HepG2 (cell line): ENCODE data around the gene QSOX2. TPM values are rescaled to one million over a fixed set of nuclear protein-coding genes. Genes with fewer than 3 reads are reported as not detected.

Source experiments
- ATAC-seq: fragments of 200-7000 bp; cut with Tn5 transposase; 3 replicates; pipeline ENCODE4 v1.9.1; 2020; ENCODE audit warnings: mild to moderate bottlenecking, moderate library complexity
- BruUV-seq: library from RNA; stranded (reverse); fragments of 400-500 nt; replicated peaks from 2 replicates; lab custom pipeline; 2021; lab: Mats Ljungman, UMichigan
- CTCF ChIA-PET: fragments of 300-600 bp; formaldehyde crosslinking; extraction: SDS; loops from one replicate; lab custom pipeline; 2021; ENCODE audit warnings: low total read pairs, inconsistent platforms, low intra/inter-chr PET ratio; lab: Yijun Ruan, JAX
- POLR2A ChIA-PET: fragments of 350-600 bp; sonication (Branson Sonifier 250); formaldehyde crosslinking; loops from one replicate; lab custom pipeline; 2020; ENCODE audit warnings: antibody characterized with exemption, inconsistent platforms; lab: Yijun Ruan, JAX
- DNase-seq: peaks from one replicate; pipeline ENCODE4 v3.0.0-alpha.2; 2015; ENCODE audit warnings: low spot score
- FAIRE-seq: peaks from 3 replicates; lab custom pipeline; 2011; peaks lifted over from hg19 to GRCh38; lab: Jason Lieb, UNC
- H2AFZ ChIP-seq: one replicate; pipeline ENCODE4 v1.6.1; 2011; ENCODE audit warnings: low read length, inconsistent platforms
- H3K27ac ChIP-seq: fragments of 300-600 bp; 3 replicates; pipeline ENCODE4 v1.8.0; 2011; ENCODE audit warnings: mixed run types, mild to moderate bottlenecking, mixed read lengths, low read length, inconsistent platforms; ENCODE audit not compliant: insufficient read depth; ENCODE audit errors: extremely low read length
- H3K27me3 ChIP-seq, 2 experiments: fragments of 200-600 bp in 1 of 2; 2 replicates in 1 of 2; 3 replicates in 1 of 2; pipeline versions ENCODE4 v1.6.0 to v1.8.0; 2011; ENCODE audit warnings: low read length in 2 of 2, mild to moderate bottlenecking in 2 of 2, moderate library complexity in 2 of 2, inconsistent platforms in 1 of 2; ENCODE audit not compliant: insufficient read depth in 2 of 2, control insufficient read depth in 1 of 2
- H3K36me3 ChIP-seq, 2 experiments: fragments of 200-600 bp in 1 of 2; replicated peaks in 1 of 2; 2 replicates in 1 of 2; 3 replicates in 1 of 2; pipeline versions ENCODE4 v1.5.1 to v1.8.0; 2011; ENCODE audit warnings: low read length in 2 of 2, inconsistent platforms in 1 of 2; ENCODE audit not compliant: insufficient read depth in 2 of 2, control insufficient read depth in 1 of 2
- H3K4me1 ChIP-seq: 2 replicates; pipeline ENCODE4 v1.5.1; 2012; ENCODE audit warnings: low read length, inconsistent platforms; ENCODE audit not compliant: insufficient read depth
- H3K4me2 ChIP-seq: 2 replicates; pipeline ENCODE4 v1.6.0; 2011; ENCODE audit warnings: low read depth, low read length, inconsistent platforms
- H3K4me3 ChIP-seq, 3 experiments: fragments of 200-600 bp in 1 of 3; sonication (generic), shearing (Covaris generic) in 1 of 3; replicated peaks in 1 of 3; 2 replicates each; pipeline ENCODE4 v1.5.1; 2011 to 2016; ENCODE audit warnings: low read length in 3 of 3, inconsistent platforms in 2 of 3, low read depth in 2 of 3, mild to moderate bottlenecking in 2 of 3, control low read depth in 1 of 3, mixed read lengths in 1 of 3; ENCODE audit not compliant: insufficient read depth in 1 of 3
- H3K79me2 ChIP-seq: one replicate; pipeline ENCODE4 v1.6.1; 2011; ENCODE audit warnings: low read length, inconsistent platforms; ENCODE audit not compliant: insufficient read depth
- H3K9ac ChIP-seq: 2 replicates; pipeline ENCODE4 v1.6.0; 2011; ENCODE audit warnings: mild to moderate bottlenecking, low read depth, low read length, inconsistent platforms; ENCODE audit not compliant: insufficient read depth
- H3K9me3 ChIP-seq: 2 replicates; pipeline ENCODE4 v1.5.1; 2012; ENCODE audit warnings: mild to moderate bottlenecking, low read length
- H4K20me1 ChIP-seq: 2 replicates; pipeline ENCODE4 v1.6.0; 2011; ENCODE audit warnings: inconsistent platforms, mild to moderate bottlenecking, low read length, moderate library complexity; ENCODE audit not compliant: insufficient read depth
- AGO2 ChIP-seq: fragments of 200-400 bp; formaldehyde crosslinking; optimal IDR thresholded peaks from 2 replicates; pipeline ENCODE3; 2017; ENCODE audit warnings: mild to moderate bottlenecking, low read depth, low read length, moderate library complexity
- CENPX ChIP-seq: sonication (generic); formaldehyde crosslinking; IDR thresholded peaks from 2 replicates; pipeline ENCODE4 v1.9.0; 2021; ENCODE audit warnings: mild to moderate bottlenecking, missing genetic modification reagents, moderate library complexity
- CHD2 ChIP-seq: IDR thresholded peaks from 2 replicates; pipeline ENCODE4 v1.6.1; 2011; ENCODE audit warnings: low read depth, low read length, improper control_type of control experiment
- HNF4A ChIP-seq: sonication (generic); formaldehyde crosslinking; IDR thresholded peaks from 2 replicates; pipeline ENCODE4 v1.4.0; 2020; ENCODE audit warnings: missing genetic modification reagents
- KLF11 ChIP-seq: IDR thresholded peaks from 2 replicates; pipeline ENCODE4 v1.6.1; 2016; ENCODE audit warnings: missing compliant biosample characterization
- KMT2B ChIP-seq: IDR thresholded peaks from 2 replicates; pipeline ENCODE4 v1.6.1; 2016; ENCODE audit warnings: missing genetic modification reagents, missing compliant biosample characterization
- ZBTB1 ChIP-seq: sonication (generic); formaldehyde crosslinking; IDR thresholded peaks from 2 replicates; pipeline ENCODE4 v1.4.0; 2020; ENCODE audit warnings: missing genetic modification reagents, borderline replicate concordance
- ZNF33B ChIP-seq: sonication (generic); formaldehyde crosslinking; IDR thresholded peaks from 2 replicates; pipeline ENCODE4 v1.5.1; 2020; ENCODE audit warnings: mild to moderate bottlenecking, missing genetic modification reagents
- ZNF501 ChIP-seq: sonication (generic); formaldehyde crosslinking; IDR thresholded peaks from 2 replicates; pipeline ENCODE4 v1.5.1; 2020; ENCODE audit warnings: mild to moderate bottlenecking, moderate library complexity, missing genetic modification reagents
- WGBS: methylation state at CpG from one replicate; pipeline ENCODE4 v1.1.6; 2017; ENCODE audit warnings: low lambda C conversion rate; 5-methylcytosine and 5-hydroxymethylcytosine counted together
- in situ Hi-C: cut with HindIII; loops from 2 replicates; pipeline ENCODE4 v1.10.0; 2017; ENCODE audit warnings: low pct_unique_long_range_greater_than_20kb; ENCODE audit not compliant: extremely low pct_ligation_motif_present
- intact Hi-C: fragments of 100-400 bp; cut with micrococcal nuclease; formaldehyde crosslinking; loops from one replicate; pipeline ENCODE4 v1.10.0; 2022; ENCODE audit not compliant: unreplicated experiment
- polyA plus RNA-seq, 8 experiments: library from polyadenylated mRNA; depleted of rRNA in 3 of 8; stranded (reverse) in 7 of 8; unstranded in 1 of 8; fragments of >200 nt; fragmentation: Illumina TruSeq in 4 of 8; extraction: Trizol in 4 of 8; gene quantifications; 2 replicates each; pipeline versions ENCODE4 v1.2.1 to v1.2.3, GENCODE V29; 2011 to 2016; ENCODE audit warnings: low read depth in 4 of 8, missing spikeins in 1 of 8, mixed read lengths in 1 of 8; ENCODE audit not compliant: insufficient read depth in 1 of 8
- total RNA-seq, 5 experiments: library from RNA; depleted of rRNA; stranded (reverse); fragments of >200 nt; fragmentation: Illumina TruSeq; extraction: Trizol; gene quantifications; 2 replicates each; pipeline ENCODE4 v1.2.3, GENCODE V29; 2016; ENCODE audit warnings: low read depth in 1 of 5
- TF ChIP-seq, protein P1 (sequence below): sonication (generic); formaldehyde crosslinking; IDR thresholded peaks from 2 replicates; pipeline ENCODE4 v1.4.0; 2020; ENCODE audit warnings: missing genetic modification reagents
- TF ChIP-seq, protein P2 (sequence below), 2 experiments: sonication (generic) in 1 of 2; formaldehyde crosslinking in 1 of 2; IDR thresholded peaks; 2 replicates each; pipeline versions ENCODE4 v1.4.0 to v1.6.1; 2018 to 2020; ENCODE audit warnings: missing genetic modification reagents in 2 of 2, borderline replicate concordance in 1 of 2, low read depth in 1 of 2, mild to moderate bottlenecking in 1 of 2, missing biosample characterization in 1 of 2
- TF ChIP-seq, protein P3 (sequence below): sonication (generic); formaldehyde crosslinking; conservative IDR thresholded peaks from 2 replicates; pipeline ENCODE4 v1.5.0; 2020; ENCODE audit warnings: missing genetic modification reagents

The QSOX2 gene
- total and polyA plus RNA-seq, 2 of the 13 experiments (the other 11 are each of a cell fraction or from before 2014, with no cell fraction given), result 27.1 to 42.1 TPM

DNA sequence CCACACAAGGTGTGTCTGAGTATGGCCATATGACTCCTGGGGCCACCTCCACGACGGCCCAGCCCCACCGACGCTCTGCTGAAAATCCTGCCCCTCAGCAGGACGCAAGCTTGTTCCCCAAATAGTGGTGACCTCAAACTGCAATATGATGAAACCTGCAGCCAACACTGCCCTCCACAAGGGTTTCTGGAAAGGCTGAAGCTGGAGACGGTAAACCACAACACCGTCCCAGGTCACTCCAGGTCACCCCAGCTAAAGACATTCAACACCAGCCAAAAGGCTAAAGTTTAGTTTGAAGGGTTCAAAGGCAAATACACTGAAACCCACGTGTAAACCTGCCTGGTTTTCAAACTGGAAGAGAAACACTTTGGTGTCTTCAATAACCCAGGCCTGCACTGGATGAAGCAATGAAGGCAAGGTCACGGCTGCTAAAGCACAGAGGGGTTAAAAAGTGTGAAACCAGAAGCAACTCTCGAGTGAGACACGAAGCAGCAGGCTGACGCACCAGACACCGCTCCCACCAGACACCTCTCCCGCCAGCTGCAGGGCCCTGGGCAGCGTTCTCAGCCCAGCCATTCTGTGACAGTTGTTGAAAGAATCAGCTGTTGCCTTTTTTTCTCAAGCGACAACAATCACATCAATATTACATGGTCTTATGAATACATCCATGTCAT, 38.9 kb downstream of the QSOX2 start:
- no peak overlapping the region for H3K9ac ChIP-seq
- DNase-seq (no peak), ATAC-seq (no peak), FAIRE-seq (peak; percentile 65)
- no peak overlapping the region for H3K27ac ChIP-seq
- TF ChIP-seq HNF4A, result peak; percentile 22; the same call in 1 of the 2 replicates
- TF ChIP-seq ZNF501, result no peak
- TF ChIP-seq, protein P1, sequence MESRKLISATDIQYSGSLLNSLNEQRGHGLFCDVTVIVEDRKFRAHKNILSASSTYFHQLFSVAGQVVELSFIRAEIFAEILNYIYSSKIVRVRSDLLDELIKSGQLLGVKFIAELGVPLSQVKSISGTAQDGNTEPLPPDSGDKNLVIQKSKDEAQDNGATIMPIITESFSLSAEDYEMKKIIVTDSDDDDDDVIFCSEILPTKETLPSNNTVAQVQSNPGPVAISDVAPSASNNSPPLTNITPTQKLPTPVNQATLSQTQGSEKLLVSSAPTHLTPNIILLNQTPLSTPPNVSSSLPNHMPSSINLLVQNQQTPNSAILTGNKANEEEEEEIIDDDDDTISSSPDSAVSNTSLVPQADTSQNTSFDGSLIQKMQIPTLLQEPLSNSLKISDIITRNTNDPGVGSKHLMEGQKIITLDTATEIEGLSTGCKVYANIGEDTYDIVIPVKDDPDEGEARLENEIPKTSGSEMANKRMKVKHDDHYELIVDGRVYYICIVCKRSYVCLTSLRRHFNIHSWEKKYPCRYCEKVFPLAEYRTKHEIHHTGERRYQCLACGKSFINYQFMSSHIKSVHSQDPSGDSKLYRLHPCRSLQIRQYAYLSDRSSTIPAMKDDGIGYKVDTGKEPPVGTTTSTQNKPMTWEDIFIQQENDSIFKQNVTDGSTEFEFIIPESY (CRISPR knock-in tag), result peak; percentile 16; the same call in 1 of the 2 replicates
- H3K4me3 ChIP-seq, result no peak overlapping the region
- WGBS, result 72% methylated on average over 16 of the region's 16 CpGs
- no peak overlapping the region for H3K4me2 ChIP-seq
- H3K36me3 ChIP-seq, result peaks cover 12 to 28% of the 10 kb centered on the region in 2 experiments; a peak in 4 of 5 replicates
- no peak overlapping the region for H2AFZ ChIP-seq
- ChIA-PET CTCF (no interaction called here), POLR2A (interaction anchor here (0.9 kb wide), 1 partner anchor 38 kb away, joined by 3 read pairs; no protein-coding TSS in a partner anchor)
- H3K4me1 ChIP-seq, result peaks cover 12% of the 10 kb centered on the region
- peaks cover 5 to 22% of the 10 kb centered on the region in 2 experiments; a peak in 4 of 5 replicates for H3K27me3 ChIP-seq
- H3K9me3 ChIP-seq, result no peaks in the 10 kb centered on the region
- peaks cover 31% of the 10 kb centered on the region; the same call in 1 of the 2 replicates for H4K20me1 ChIP-seq
- intact Hi-C loops (no loop called here), in situ Hi-C loops (no loop called here)
- H3K79me2 ChIP-seq, result no peaks in the 10 kb centered on the region
- TSS peak; percentile 54 for BruUV-seq

DNA sequence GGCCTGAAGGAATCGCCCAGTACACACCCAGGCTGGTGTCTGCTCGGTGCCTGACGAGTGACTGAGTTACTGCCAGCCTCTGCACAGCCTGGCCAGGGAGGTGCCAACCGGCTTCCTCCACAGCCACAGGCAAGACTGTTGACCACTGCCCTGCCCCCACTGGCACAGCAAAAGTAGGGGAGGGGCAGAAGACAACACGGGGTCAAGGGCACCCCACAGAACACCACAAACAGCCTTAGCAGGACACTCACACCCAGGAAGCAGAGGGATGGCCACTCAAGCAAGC, 40.0 kb downstream of the QSOX2 start:
- 100% methylated on average over 1 of the region's 5 CpGs for WGBS
- POLR2A ChIA-PET, result no interaction called here
- Histone ChIP-seq H3K27me3 (peaks cover 7 to 32% of the 10 kb centered on the region in 2 experiments; a peak in 4 of 5 replicates), H3K9ac (no peak overlapping the region), H4K20me1 (peaks cover 38% of the 10 kb centered on the region; the same call in 1 of the 2 replicates), H3K36me3 (peaks cover 7 to 17% of the 10 kb centered on the region in 2 experiments; a peak in 4 of 5 replicates), H3K4me1 (peaks cover 12% of the 10 kb centered on the region), H3K9me3 (no peaks in the 10 kb centered on the region), H3K4me3 (no peak overlapping the region), H3K79me2 (no peaks in the 10 kb centered on the region), H3K4me2 (no peak overlapping the region), H2AFZ (no peak overlapping the region), H3K27ac (no peak overlapping the region)
- FAIRE-seq, result no peak
- no TSS peak for BruUV-seq
- in situ Hi-C loops (no loop called here), intact Hi-C loops (no loop called here)
- CTCF ChIA-PET, result no interaction called here
- no peak for DNase-seq
- ATAC-seq, result no peak
- TF ChIP-seq, protein P2, sequence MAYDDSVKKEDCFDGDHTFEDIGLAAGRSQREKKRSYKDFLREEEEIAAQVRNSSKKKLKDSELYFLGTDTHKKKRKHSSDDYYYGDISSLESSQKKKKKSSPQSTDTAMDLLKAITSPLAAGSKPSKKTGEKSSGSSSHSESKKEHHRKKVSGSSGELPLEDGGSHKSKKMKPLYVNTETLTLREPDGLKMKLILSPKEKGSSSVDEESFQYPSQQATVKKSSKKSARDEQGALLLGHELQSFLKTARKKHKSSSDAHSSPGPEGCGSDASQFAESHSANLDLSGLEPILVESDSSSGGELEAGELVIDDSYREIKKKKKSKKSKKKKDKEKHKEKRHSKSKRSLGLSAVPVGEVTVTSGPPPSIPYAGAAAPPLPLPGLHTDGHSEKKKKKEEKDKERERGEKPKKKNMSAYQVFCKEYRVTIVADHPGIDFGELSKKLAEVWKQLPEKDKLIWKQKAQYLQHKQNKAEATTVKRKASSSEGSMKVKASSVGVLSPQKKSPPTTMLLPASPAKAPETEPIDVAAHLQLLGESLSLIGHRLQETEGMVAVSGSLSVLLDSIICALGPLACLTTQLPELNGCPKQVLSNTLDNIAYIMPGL (CRISPR knock-in tag; IDR thresholded peaks at IDR 0.05; ENCODE audit: borderline replicate concordance in 1 of 2, low read depth in 1 of 2), result no peak
- no peak for TF ChIP-seq ZBTB1 (CRISPR knock-in tag)
- no peak for TF ChIP-seq CENPX (CRISPR knock-in tag)
- TF ChIP-seq, protein P3, sequence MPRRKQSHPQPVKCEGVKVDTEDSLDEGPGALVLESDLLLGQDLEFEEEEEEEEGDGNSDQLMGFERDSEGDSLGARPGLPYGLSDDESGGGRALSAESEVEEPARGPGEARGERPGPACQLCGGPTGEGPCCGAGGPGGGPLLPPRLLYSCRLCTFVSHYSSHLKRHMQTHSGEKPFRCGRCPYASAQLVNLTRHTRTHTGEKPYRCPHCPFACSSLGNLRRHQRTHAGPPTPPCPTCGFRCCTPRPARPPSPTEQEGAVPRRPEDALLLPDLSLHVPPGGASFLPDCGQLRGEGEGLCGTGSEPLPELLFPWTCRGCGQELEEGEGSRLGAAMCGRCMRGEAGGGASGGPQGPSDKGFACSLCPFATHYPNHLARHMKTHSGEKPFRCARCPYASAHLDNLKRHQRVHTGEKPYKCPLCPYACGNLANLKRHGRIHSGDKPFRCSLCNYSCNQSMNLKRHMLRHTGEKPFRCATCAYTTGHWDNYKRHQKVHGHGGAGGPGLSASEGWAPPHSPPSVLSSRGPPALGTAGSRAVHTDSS (CRISPR knock-in tag), result no peak
- peak; percentile 75 for TF ChIP-seq AGO2
- no peak for TF ChIP-seq KLF11 (CRISPR knock-in tag)
- TF ChIP-seq KMT2B (CRISPR knock-in tag), result no peak
- no peak for TF ChIP-seq ZNF33B (CRISPR knock-in tag)
- TF ChIP-seq CHD2, result no peak
